ENCODE measurements around the gene PDE6A. TPM values are rescaled to one million over a fixed set of nuclear protein-coding genes. Genes with fewer than 3 reads are reported as not detected.

PDE6A gene
- total RNA-seq, 2 experiments from 2014 or later: not detected

- no TSS peak for BruUV-seq (replicated peaks)
- POLR2A ChIA-PET: no interaction called here
- no peak overlapping the region for H2AFZ ChIP-seq (ENCODE audit: low read length)
Observed at GRCh38 chr5:149841851-149842793, 102.5 kb downstream of the PDE6A start.

GRCh38 chr5:149840226-149840825, 104.3 kb downstream of the PDE6A start:
- DNase-seq (ENCODE audit: low spot score): no peak
- H3K79me2 ChIP-seq (ENCODE audit: insufficient read depth, low read depth, low read length): no peaks in the 10 kb centered on the region
- no TSS peak for BruUV-seq (replicated peaks)
- no peaks in the 10 kb centered on the region for H3K9me3 ChIP-seq (ENCODE audit: low read length)
- no peak overlapping the region for H2AFZ ChIP-seq (ENCODE audit: low read length)
- peaks cover 32% of the 10 kb centered on the region for H3K36me3 ChIP-seq (ENCODE audit: insufficient read depth, low read length)
- intact Hi-C loops (cut with micrococcal nuclease; ENCODE audit: unreplicated experiment): no loop called here
- POLR2A ChIA-PET: no interaction called here
- H3K27ac ChIP-seq (ENCODE audit: low read depth, low read length, poor library complexity, severe bottlenecking): no peak overlapping the region
- no peaks in the 10 kb centered on the region for H4K20me1 ChIP-seq (ENCODE audit: insufficient read depth, low read length)
- no peaks in the 10 kb centered on the region for H3K9me2 ChIP-seq (ENCODE audit: insufficient read depth, low read length)
- H3K4me1 ChIP-seq (ENCODE audit: insufficient read depth, low read length, poor library complexity, severe bottlenecking): no peaks in the 10 kb centered on the region
- TF ChIP-seq CTCF (conservative IDR thresholded peaks at IDR 0.05; ENCODE audit: low read length) (no peak), EZH2phosphoT487 (IDR thresholded peaks at IDR 0.05; ENCODE audit: borderline replicate concordance, low read depth, low read length) (no peak)
- CTCF ChIA-PET (ENCODE audit: unreplicated experiment): no interaction called here
- H3K4me2 ChIP-seq (ENCODE audit: low read length): no peak overlapping the region
- no peak overlapping the region for H3K4me3 ChIP-seq (ENCODE audit: low read depth, low read length, poor library complexity, severe bottlenecking)

More at GRCh38 chr5:149841851-149842793, 102.5 kb downstream of the PDE6A start:
- Histone ChIP-seq H3K27ac (ENCODE audit: low read depth, low read length, poor library complexity, severe bottlenecking) (no peak overlapping the region), H3K79me2 (ENCODE audit: insufficient read depth, low read depth, low read length) (no peaks in the 10 kb centered on the region), H3K4me2 (ENCODE audit: low read length) (no peak overlapping the region), H3K9me2 (ENCODE audit: insufficient read depth, low read length) (no peaks in the 10 kb centered on the region), H3K36me3 (ENCODE audit: insufficient read depth, low read length) (peaks cover 44% of the 10 kb centered on the region), H4K20me1 (ENCODE audit: insufficient read depth, low read length) (no peaks in the 10 kb centered on the region), H3K4me3 (ENCODE audit: low read depth, low read length, poor library complexity, severe bottlenecking) (no peak overlapping the region), H3K9me3 (ENCODE audit: low read length) (no peaks in the 10 kb centered on the region), H3K4me1 (ENCODE audit: insufficient read depth, low read length, poor library complexity, severe bottlenecking) (no peaks in the 10 kb centered on the region)
- TF ChIP-seq EZH2phosphoT487 (IDR thresholded peaks at IDR 0.05; ENCODE audit: borderline replicate concordance, low read depth, low read length) (no peak), CTCF (conservative IDR thresholded peaks at IDR 0.05; ENCODE audit: low read length) (no peak)
- no peak for DNase-seq (ENCODE audit: low spot score)
- intact Hi-C loops (cut with micrococcal nuclease; ENCODE audit: unreplicated experiment): no loop called here
- CTCF ChIA-PET (ENCODE audit: unreplicated experiment): interaction anchor here (0.5 kb wide), 1 partner anchor 446 kb away, joined by 5 read pairs; no protein-coding TSS in a partner anchor

Measured in OCI-LY7 (cell line).